HCT116 (cell line): Measurements from ENCODE around the gene COL15A1. TPM values are rescaled to one million over a fixed set of nuclear protein-coding genes. Genes with fewer than 3 reads are reported as not detected.

Experiments
- ATAC-seq: fragments of 200-7000 bp; cut with Tn5 transposase; 2 replicates; pipeline ENCODE4 v1.9.1; 2020; ENCODE audit warnings: mild to moderate bottlenecking, moderate library complexity
- BruUV-seq: library from RNA; stranded (reverse); fragments of 400-500 nt; replicated peaks from 2 replicates; lab custom pipeline; 2021; lab: Mats Ljungman, UMichigan
- CTCF ChIA-PET: fragments of 300-600 bp; sonication (Branson Sonifier 250); formaldehyde crosslinking; loops from one replicate; lab custom pipeline; 2021; ENCODE audit warnings: antibody characterized with exemption; lab: Charles Lee
- POLR2A ChIA-PET: fragments of 300-600, 350-600 bp; sonication (Branson Sonifier 250); formaldehyde crosslinking; loops from one replicate; lab custom pipeline; 2021; ENCODE audit warnings: antibody characterized with exemption; lab: Charles Lee
- RAD21 ChIA-PET, 2 experiments: fragments of 300-600 bp; sonication (Branson Sonifier 250); formaldehyde crosslinking; loops; one replicate each; lab custom pipeline; 2023; ENCODE audit warnings: low total read pairs in 2 of 2; ENCODE audit not compliant: uncharacterized antibody in 2 of 2, unreplicated experiment in 2 of 2, low non-redundant PET in 1 of 2; lab: Charles Lee
- DNase-seq: peaks from one replicate; pipeline ENCODE4 v3.0.0-alpha.2; 2010; ENCODE audit warnings: low read depth, low spot score
- H2AFZ ChIP-seq: fragments of 200-600 bp; shearing (Covaris generic), sonication (generic); 2 replicates; pipeline ENCODE4 v1.6.1; 2017; ENCODE audit warnings: low read depth, mixed run types, mixed read lengths, antibody characterized with exemption, low read length; ENCODE audit not compliant: poor library complexity, severe bottlenecking
- H3K27ac ChIP-seq: 2 replicates; pipeline ENCODE4 v1.5.1; 2012; ENCODE audit warnings: low read depth, low read length
- H3K27me3 ChIP-seq: fragments of 200-600 bp; sonication (generic); 2 replicates; pipeline ENCODE4 v1.6.1; 2016; ENCODE audit warnings: mixed run types, low read length, mixed read lengths; ENCODE audit not compliant: insufficient read depth
- H3K36me3 ChIP-seq, 2 experiments: fragments of 200-500 bp in 1 of 2; fragments of 200-600 bp in 1 of 2; sonication (Bioruptor generic) in 1 of 2; sonication (generic) in 1 of 2; 2 replicates each; pipeline versions ENCODE4 v1.5.1 to v1.6.1; 2014 to 2016; ENCODE audit warnings: low read length in 2 of 2, inconsistent platforms in 1 of 2, mixed read lengths in 1 of 2, mixed run types in 1 of 2; ENCODE audit not compliant: insufficient read depth in 2 of 2, control insufficient read depth in 1 of 2
- H3K4me1 ChIP-seq, 2 experiments: fragments of 200-600 bp in 1 of 2; sonication (generic) in 1 of 2; 2 replicates each; pipeline versions ENCODE4 v1.5.1 to v1.6.1; 2012 to 2017; ENCODE audit warnings: low read length in 2 of 2, inconsistent platforms in 1 of 2, mild to moderate bottlenecking in 1 of 2, mixed read lengths in 1 of 2, mixed run types in 1 of 2, moderate library complexity in 1 of 2; ENCODE audit not compliant: insufficient read depth in 2 of 2, control insufficient read depth in 1 of 2
- H3K4me2 ChIP-seq: fragments of 200-600 bp; sonication (generic); 2 replicates; pipeline ENCODE4 v1.6.1; 2017; ENCODE audit warnings: mixed run types, low read length, mixed read lengths
- H3K4me3 ChIP-seq, 2 experiments: fragments of 200-600 bp in 1 of 2; sonication (generic) in 1 of 2; replicated peaks in 1 of 2; 2 replicates each; pipeline ENCODE4 v1.5.1; 2011 to 2016; ENCODE audit warnings: low read length in 2 of 2, control low read depth in 1 of 2, low read depth in 1 of 2, mild to moderate bottlenecking in 1 of 2, mixed read lengths in 1 of 2, mixed run types in 1 of 2
- H3K79me2 ChIP-seq: fragments of 200-600 bp; sonication (generic); 2 replicates; pipeline ENCODE4 v1.6.1; 2017; ENCODE audit warnings: mild to moderate bottlenecking, mixed run types, low read length, moderate library complexity, mixed read lengths; ENCODE audit not compliant: insufficient read depth
- H3K9ac ChIP-seq: fragments of 200-600 bp; sonication (generic); 2 replicates; pipeline ENCODE4 v1.6.1; 2016; ENCODE audit warnings: low read length, mixed read lengths
- H3K9me2 ChIP-seq: fragments of 200-600 bp; sonication (generic), shearing (Covaris generic); 2 replicates; pipeline ENCODE4 v1.6.1; 2017; ENCODE audit warnings: mixed run types, mild to moderate bottlenecking, moderate library complexity; ENCODE audit not compliant: insufficient read depth
- H3K9me3 ChIP-seq, 2 experiments: fragments of 200-500 bp in 1 of 2; fragments of 200-600 bp in 1 of 2; sonication (Bioruptor generic) in 1 of 2; sonication (generic) in 1 of 2; 2 replicates each; pipeline ENCODE4 v1.6.1; 2014 to 2017; ENCODE audit warnings: low read length in 2 of 2, mixed read lengths in 2 of 2, inconsistent platforms in 1 of 2, low read depth in 1 of 2, mild to moderate bottlenecking in 1 of 2, mixed run types in 1 of 2, moderate library complexity in 1 of 2; ENCODE audit not compliant: control insufficient read depth in 1 of 2, insufficient read depth in 1 of 2
- H4K20me1 ChIP-seq: fragments of 200-600 bp; sonication (generic), shearing (Covaris generic); 2 replicates; pipeline ENCODE4 v1.6.1; 2017; ENCODE audit warnings: mixed run types, mild to moderate bottlenecking, moderate library complexity; ENCODE audit not compliant: insufficient read depth
- CEBPB ChIP-seq: IDR thresholded peaks from 2 replicates; pipeline ENCODE4 v1.6.1; 2012; ENCODE audit warnings: low read depth
- EZH2phosphoT487 ChIP-seq: fragments of 200-600 bp; IDR thresholded peaks from 2 replicates; pipeline ENCODE4 v1.6.1; 2018; ENCODE audit warnings: antibody characterized with exemption, borderline replicate concordance
- FOSL1 ChIP-seq: IDR thresholded peaks from 2 replicates; pipeline ENCODE4 v1.6.1; 2012; ENCODE audit warnings: low read depth
- MAX ChIP-seq: IDR thresholded peaks from 2 replicates; pipeline ENCODE4 v1.6.1; 2012
- POLR2AphosphoS5 ChIP-seq: IDR thresholded peaks from 2 replicates; pipeline ENCODE4 v1.6.1; 2011; ENCODE audit warnings: mild to moderate bottlenecking, low read depth, low read length, moderate library complexity
- SRF ChIP-seq: IDR thresholded peaks from 2 replicates; pipeline ENCODE4 v1.6.1; 2012; ENCODE audit warnings: low read depth
- ZBTB33 ChIP-seq: IDR thresholded peaks from 2 replicates; pipeline ENCODE4 v1.6.1; 2011; ENCODE audit warnings: mild to moderate bottlenecking, low read length, moderate library complexity; ENCODE audit not compliant: insufficient replicate concordance; ENCODE audit errors: extremely low read depth
- ZFX ChIP-seq: fragments of 450-650 bp; IDR thresholded peaks from 2 replicates; pipeline ENCODE4 v1.6.1; 2017
- ZNF274 ChIP-seq: fragments of 200-500 bp; sonication (Bioruptor generic); IDR thresholded peaks from 2 replicates; pipeline ENCODE4 v1.6.1; 2014; ENCODE audit warnings: mild to moderate bottlenecking, low read depth, low read length, inconsistent platforms
- intact Hi-C: fragments of 100-400 bp; cut with micrococcal nuclease; formaldehyde crosslinking; loops from 2 replicates; pipeline ENCODE4 v1.10.0; 2022
- total RNA-seq: library from RNA; stranded (reverse); gene quantifications from one replicate; pipeline ENCODE4 v1.2.1, GENCODE V29; 2021; ENCODE audit not compliant: unreplicated experiment
- TF ChIP-seq, protein P1 (sequence below): IDR thresholded peaks from 2 replicates; pipeline ENCODE4 v1.6.1; 2012; ENCODE audit warnings: low read depth
- TF ChIP-seq, protein P2 (sequence below), 3 experiments: fragments of 200-600 bp in 1 of 3; sonication (generic) in 1 of 3; IDR thresholded peaks in 2 of 3; conservative IDR thresholded peaks in 1 of 3; 2 replicates each; pipeline ENCODE4 v1.5.1; 2012 to 2017; ENCODE audit warnings: low read depth in 2 of 3, low read length in 2 of 3, antibody characterized with exemption in 1 of 3, borderline replicate concordance in 1 of 3, control low read depth in 1 of 3, mild to moderate bottlenecking in 1 of 3, mixed read lengths in 1 of 3, mixed run types in 1 of 3, moderate library complexity in 1 of 3; ENCODE audit not compliant: insufficient read depth in 1 of 3
- TF ChIP-seq, protein P3 (sequence below): IDR thresholded peaks from 2 replicates; pipeline ENCODE4 v1.6.1; 2012

Gene COL15A1
- total RNA-seq, 1 experiment from 2014 or later: 0.15 TPM

GRCh38 chr9:98929071-98929470 is 14.6 kb upstream of the COL15A1 start:
- H3K4me3 ChIP-seq: no peak overlapping the region

DNA sequence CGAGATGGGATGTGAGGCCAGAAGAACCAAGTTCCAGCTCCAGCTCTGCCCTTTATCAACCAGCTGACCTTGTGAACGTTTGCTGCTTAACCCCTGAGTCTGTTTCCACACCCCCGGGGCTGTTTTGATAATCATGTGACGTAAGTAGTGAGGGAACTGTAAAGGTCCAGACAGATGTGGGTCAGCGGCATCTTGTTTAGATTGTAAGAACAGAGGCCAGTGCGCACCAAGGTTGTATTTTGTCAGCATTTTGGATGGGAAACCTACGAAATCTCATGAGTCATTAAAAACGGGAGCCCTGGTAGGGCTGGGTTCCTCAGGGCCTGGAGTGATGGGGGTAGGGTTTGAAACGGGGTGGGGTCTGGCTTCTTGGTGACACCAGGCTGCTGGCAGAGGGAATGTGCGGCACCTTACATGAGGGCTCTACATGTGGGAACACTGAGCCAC is 13.8 kb upstream of the COL15A1 start:
- Histone ChIP-seq H3K4me1 (peaks cover 0 to 4% of the 10 kb centered on the region in 2 experiments; a peak in 1 of 4 replicates), H3K9me3 (no peaks in the 10 kb centered on the region), H3K36me3 (no peaks in the 10 kb centered on the region), H2AFZ (no peak overlapping the region), H3K27ac (no peak overlapping the region), H3K4me2 (no peak overlapping the region), H3K79me2 (no peaks in the 10 kb centered on the region), H3K9ac (no peak overlapping the region), H4K20me1 (no peaks in the 10 kb centered on the region), H3K4me3 (no peak overlapping the region), H3K9me2 (no peaks in the 10 kb centered on the region), H3K27me3 (no peaks in the 10 kb centered on the region)
- DNase-seq (no peak), ATAC-seq (no peak)
- CTCF ChIA-PET: no interaction called here
- RAD21 ChIA-PET: no interaction called here
- intact Hi-C loops: no loop called here
- no TSS peak for BruUV-seq
- POLR2A ChIA-PET: no interaction called here
- TF ChIP-seq ZFX: no peak
- TF ChIP-seq POLR2AphosphoS5: no peak
- TF ChIP-seq, protein P1, sequence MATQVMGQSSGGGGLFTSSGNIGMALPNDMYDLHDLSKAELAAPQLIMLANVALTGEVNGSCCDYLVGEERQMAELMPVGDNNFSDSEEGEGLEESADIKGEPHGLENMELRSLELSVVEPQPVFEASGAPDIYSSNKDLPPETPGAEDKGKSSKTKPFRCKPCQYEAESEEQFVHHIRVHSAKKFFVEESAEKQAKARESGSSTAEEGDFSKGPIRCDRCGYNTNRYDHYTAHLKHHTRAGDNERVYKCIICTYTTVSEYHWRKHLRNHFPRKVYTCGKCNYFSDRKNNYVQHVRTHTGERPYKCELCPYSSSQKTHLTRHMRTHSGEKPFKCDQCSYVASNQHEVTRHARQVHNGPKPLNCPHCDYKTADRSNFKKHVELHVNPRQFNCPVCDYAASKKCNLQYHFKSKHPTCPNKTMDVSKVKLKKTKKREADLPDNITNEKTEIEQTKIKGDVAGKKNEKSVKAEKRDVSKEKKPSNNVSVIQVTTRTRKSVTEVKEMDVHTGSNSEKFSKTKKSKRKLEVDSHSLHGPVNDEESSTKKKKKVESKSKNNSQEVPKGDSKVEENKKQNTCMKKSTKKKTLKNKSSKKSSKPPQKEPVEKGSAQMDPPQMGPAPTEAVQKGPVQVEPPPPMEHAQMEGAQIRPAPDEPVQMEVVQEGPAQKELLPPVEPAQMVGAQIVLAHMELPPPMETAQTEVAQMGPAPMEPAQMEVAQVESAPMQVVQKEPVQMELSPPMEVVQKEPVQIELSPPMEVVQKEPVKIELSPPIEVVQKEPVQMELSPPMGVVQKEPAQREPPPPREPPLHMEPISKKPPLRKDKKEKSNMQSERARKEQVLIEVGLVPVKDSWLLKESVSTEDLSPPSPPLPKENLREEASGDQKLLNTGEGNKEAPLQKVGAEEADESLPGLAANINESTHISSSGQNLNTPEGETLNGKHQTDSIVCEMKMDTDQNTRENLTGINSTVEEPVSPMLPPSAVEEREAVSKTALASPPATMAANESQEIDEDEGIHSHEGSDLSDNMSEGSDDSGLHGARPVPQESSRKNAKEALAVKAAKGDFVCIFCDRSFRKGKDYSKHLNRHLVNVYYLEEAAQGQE: no peak
- no peak for TF ChIP-seq ZNF274
- TF ChIP-seq FOSL1: no peak
- TF ChIP-seq ZBTB33: no peak
- TF ChIP-seq MAX: no peak
- no peak for TF ChIP-seq CEBPB
- no peak for TF ChIP-seq EZH2phosphoT487
- TF ChIP-seq, protein P2, sequence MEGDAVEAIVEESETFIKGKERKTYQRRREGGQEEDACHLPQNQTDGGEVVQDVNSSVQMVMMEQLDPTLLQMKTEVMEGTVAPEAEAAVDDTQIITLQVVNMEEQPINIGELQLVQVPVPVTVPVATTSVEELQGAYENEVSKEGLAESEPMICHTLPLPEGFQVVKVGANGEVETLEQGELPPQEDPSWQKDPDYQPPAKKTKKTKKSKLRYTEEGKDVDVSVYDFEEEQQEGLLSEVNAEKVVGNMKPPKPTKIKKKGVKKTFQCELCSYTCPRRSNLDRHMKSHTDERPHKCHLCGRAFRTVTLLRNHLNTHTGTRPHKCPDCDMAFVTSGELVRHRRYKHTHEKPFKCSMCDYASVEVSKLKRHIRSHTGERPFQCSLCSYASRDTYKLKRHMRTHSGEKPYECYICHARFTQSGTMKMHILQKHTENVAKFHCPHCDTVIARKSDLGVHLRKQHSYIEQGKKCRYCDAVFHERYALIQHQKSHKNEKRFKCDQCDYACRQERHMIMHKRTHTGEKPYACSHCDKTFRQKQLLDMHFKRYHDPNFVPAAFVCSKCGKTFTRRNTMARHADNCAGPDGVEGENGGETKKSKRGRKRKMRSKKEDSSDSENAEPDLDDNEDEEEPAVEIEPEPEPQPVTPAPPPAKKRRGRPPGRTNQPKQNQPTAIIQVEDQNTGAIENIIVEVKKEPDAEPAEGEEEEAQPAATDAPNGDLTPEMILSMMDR (IDR thresholded peaks at IDR 0.05 in 2 of 3, conservative IDR thresholded peaks at IDR 0.05 in 1 of 3; ENCODE audit: borderline replicate concordance in 1 of 3, insufficient read depth in 1 of 3, low read depth in 2 of 3, low read length in 2 of 3): no peak

More at GRCh38 chr9:98929071-98929470, 14.6 kb upstream of the COL15A1 start:
- no peaks in the 10 kb centered on the region for H3K36me3 ChIP-seq
- H4K20me1 ChIP-seq: no peaks in the 10 kb centered on the region
- TF ChIP-seq, protein P3, sequence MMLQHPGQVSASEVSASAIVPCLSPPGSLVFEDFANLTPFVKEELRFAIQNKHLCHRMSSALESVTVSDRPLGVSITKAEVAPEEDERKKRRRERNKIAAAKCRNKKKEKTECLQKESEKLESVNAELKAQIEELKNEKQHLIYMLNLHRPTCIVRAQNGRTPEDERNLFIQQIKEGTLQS: no peak
- TF ChIP-seq SRF: no peak
- TF ChIP-seq, all 23 proteins: peak for 0
- POLR2A ChIA-PET: no interaction called here
- DNase-seq (no peak), ATAC-seq (no peak)
- intact Hi-C loops: no loop called here
- RAD21 ChIA-PET: no interaction called here
- Histone ChIP-seq H2AFZ (no peak overlapping the region), H3K9me3 (no peaks in the 10 kb centered on the region), H3K4me1 (peaks cover 0 to 4% of the 10 kb centered on the region in 2 experiments; a peak in 1 of 4 replicates), H3K27me3 (no peaks in the 10 kb centered on the region), H3K4me2 (no peak overlapping the region), H3K9ac (no peak overlapping the region), H3K9me2 (no peaks in the 10 kb centered on the region), H3K79me2 (no peaks in the 10 kb centered on the region), H3K27ac (no peak overlapping the region)
- no TSS peak for BruUV-seq
- CTCF ChIA-PET: no interaction called here
